ENCODE data around the gene TTC7B.

TTC7B gene

DNA sequence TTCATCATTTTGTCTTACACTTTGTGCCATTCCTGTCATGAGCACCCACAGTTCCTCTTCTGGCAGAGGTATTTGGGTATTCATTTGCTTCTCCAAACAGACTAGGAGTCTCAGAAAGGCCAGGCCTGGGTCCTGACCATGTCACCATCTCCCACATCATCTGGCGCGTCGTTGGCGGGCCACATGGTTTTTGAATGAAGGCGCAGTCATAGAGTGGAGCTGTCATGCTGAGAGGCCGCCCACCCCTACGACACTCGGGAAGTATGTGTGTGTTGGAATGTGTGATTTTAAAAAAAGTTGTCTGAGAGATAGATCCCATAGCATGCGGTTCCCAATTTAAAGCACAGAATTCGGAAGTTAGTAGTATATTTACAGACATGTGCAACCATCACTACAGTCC is 15.6 kb upstream of the TTC7B start:
- H3K27me3 ChIP-seq (ENCODE audit: control insufficient read depth, insufficient read depth, low read length), result no peaks in the 10 kb centered on the region

DNA sequence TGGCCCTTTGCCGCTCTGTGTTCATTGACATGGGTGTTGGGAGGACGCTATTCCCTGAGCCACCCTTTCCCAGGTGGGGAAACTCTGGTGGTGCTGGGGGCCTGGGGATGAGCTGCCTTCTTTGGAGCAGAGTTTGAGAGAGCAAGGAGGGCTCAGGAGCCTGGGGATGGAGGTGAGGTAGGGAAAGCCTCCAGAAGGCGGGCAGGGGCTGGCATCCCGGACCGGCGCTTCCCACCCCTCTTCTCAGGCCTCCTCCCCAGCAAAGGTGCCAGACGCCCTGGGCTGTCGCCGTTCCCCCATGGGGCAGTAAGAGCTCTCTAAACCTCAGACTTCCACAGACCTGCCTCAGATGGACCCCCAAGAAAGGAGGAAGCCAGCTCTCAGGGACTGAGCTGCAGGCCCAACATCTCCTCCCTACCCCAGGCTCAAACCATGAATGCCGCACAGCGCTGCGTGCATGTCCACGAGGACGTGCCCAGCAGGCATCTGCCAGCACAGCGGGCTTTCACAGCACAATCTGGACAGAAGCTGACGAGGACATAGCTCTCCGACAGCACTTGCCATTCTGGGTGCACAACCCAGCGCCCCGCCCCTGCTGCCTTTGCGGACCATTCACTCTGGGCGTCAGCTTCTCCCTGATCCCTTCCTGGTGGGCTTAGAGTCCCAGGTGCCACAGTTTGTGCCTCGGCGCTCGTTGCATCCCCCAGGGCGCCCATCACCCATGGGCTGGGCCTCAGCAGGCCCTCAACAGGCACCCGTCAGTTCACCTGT is 14.9 kb upstream of the TTC7B start:
- Histone ChIP-seq H3K79me2 (no peaks in the 10 kb centered on the region), H3K36me3 (ENCODE audit: control insufficient read depth, insufficient read depth, low read length) (no peaks in the 10 kb centered on the region)

More for the DNA sequence above, 15.6 kb upstream of the TTC7B start:
- H3K4me2 ChIP-seq (ENCODE audit: low read length), result no peak overlapping the region
- no peaks in the 10 kb centered on the region for H3K9me3 ChIP-seq (ENCODE audit: control insufficient read depth, low read length)
- H3K4me1 ChIP-seq, result no peaks in the 10 kb centered on the region
- no peaks in the 10 kb centered on the region for H3K79me2 ChIP-seq
- no peak overlapping the region for H3K27ac ChIP-seq
- no peaks in the 10 kb centered on the region for H3K36me3 ChIP-seq (ENCODE audit: control insufficient read depth, insufficient read depth, low read length)
- H3K9ac ChIP-seq, result no peak overlapping the region
- no peak overlapping the region for H2AFZ ChIP-seq
- TF ChIP-seq, protein P1, sequence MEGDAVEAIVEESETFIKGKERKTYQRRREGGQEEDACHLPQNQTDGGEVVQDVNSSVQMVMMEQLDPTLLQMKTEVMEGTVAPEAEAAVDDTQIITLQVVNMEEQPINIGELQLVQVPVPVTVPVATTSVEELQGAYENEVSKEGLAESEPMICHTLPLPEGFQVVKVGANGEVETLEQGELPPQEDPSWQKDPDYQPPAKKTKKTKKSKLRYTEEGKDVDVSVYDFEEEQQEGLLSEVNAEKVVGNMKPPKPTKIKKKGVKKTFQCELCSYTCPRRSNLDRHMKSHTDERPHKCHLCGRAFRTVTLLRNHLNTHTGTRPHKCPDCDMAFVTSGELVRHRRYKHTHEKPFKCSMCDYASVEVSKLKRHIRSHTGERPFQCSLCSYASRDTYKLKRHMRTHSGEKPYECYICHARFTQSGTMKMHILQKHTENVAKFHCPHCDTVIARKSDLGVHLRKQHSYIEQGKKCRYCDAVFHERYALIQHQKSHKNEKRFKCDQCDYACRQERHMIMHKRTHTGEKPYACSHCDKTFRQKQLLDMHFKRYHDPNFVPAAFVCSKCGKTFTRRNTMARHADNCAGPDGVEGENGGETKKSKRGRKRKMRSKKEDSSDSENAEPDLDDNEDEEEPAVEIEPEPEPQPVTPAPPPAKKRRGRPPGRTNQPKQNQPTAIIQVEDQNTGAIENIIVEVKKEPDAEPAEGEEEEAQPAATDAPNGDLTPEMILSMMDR (IDR thresholded peaks at IDR 0.05), result no peak
- no peak overlapping the region for H3K4me3 ChIP-seq (ENCODE audit: low read depth, low read length)

DNA sequence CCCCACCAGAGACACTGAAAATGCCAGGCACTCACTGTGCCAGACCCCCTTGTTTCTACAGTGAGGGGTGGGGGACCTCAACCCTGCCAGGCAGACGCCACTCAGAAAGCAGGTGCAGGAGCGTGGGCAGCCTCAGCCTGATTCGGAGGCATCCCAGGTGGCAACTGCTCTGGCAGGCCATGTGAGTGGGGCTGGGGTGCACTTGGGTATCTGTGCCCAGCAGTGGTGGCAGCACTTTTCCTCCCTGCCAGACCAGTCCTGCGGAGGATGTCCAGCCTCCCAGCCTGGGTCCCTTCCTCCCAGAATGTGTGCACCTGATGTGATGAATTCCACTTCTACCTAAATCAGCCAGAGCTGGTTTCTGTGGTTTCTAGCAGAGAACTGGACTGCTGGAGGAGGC is 13.4 kb upstream of the TTC7B start:
- H3K36me3 ChIP-seq (ENCODE audit: control insufficient read depth, insufficient read depth, low read length), result no peaks in the 10 kb centered on the region
- H2AFZ ChIP-seq, result no peak overlapping the region
- no peaks in the 10 kb centered on the region for H3K27me3 ChIP-seq (ENCODE audit: control insufficient read depth, insufficient read depth, low read length)
- H3K4me3 ChIP-seq (ENCODE audit: low read depth, low read length), result no peak overlapping the region
- no peaks in the 10 kb centered on the region for H3K79me2 ChIP-seq
- H3K27ac ChIP-seq, result no peak overlapping the region
- H3K4me1 ChIP-seq, result no peaks in the 10 kb centered on the region
- no peaks in the 10 kb centered on the region for H3K9me3 ChIP-seq (ENCODE audit: control insufficient read depth, low read length)
- TF ChIP-seq, protein P1 (IDR thresholded peaks at IDR 0.05), result no peak
- no peak overlapping the region for H3K4me2 ChIP-seq (ENCODE audit: low read length)
- H3K9ac ChIP-seq, result no peak overlapping the region

More for the DNA sequence above, 14.9 kb upstream of the TTC7B start:
- TF ChIP-seq, protein P1 (IDR thresholded peaks at IDR 0.05), result no peak
- Histone ChIP-seq H3K27me3 (ENCODE audit: control insufficient read depth, insufficient read depth, low read length) (no peaks in the 10 kb centered on the region), H2AFZ (no peak overlapping the region), H3K4me3 (ENCODE audit: low read depth, low read length) (no peak overlapping the region), H3K4me2 (ENCODE audit: low read length) (no peak overlapping the region), H3K4me1 (no peaks in the 10 kb centered on the region), H3K9ac (no peak overlapping the region), H3K27ac (no peak overlapping the region), H3K9me3 (ENCODE audit: control insufficient read depth, low read length) (no peaks in the 10 kb centered on the region)

DNA sequence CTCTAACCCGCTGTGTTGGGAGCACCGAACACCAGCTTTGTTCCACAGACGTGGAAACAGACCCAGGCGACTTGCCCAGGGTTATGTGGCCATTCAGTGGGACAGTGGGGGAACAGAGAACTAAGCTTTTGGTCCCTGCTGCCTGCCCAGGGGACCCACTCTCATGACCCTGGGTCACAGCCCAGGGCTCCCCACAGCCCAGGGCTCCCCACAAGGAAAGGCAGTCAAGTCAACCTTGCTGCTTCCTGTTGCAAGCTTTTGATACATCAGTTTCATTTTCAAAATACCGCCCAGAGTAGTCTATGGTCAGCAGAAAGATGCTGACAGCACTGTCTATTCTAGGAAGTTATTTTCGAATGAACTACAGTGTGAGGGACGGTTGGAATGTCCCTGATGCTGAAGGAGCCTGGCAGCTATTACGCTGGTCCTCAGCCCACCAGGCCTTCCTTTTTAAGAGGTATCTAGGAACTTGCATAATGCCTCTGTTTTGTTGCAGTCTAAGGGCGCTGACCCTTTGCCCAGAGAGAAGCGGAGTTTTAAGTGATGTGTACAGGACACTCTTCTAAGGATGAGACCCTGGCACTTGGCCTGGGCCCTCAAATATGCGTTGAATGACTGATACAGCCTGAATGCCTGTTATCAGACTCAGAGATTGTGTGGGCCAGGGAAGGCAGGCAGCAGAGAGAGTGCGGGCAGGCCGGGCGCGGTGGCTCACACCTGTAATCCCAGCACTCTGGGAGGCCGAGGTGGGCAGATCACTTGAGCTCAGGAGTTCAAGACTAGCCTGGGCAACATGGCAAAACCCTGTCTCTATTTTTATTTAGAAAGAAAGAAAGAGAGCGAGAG is 12.6 kb upstream of the TTC7B start:
- no peaks in the 10 kb centered on the region for H3K27me3 ChIP-seq (ENCODE audit: control insufficient read depth, insufficient read depth, low read length)
- H3K4me1 ChIP-seq, result no peaks in the 10 kb centered on the region
- no peaks in the 10 kb centered on the region for H3K36me3 ChIP-seq (ENCODE audit: control insufficient read depth, insufficient read depth, low read length)
- peak overlapping the region; percentile 46 for H3K4me3 ChIP-seq (ENCODE audit: low read depth, low read length)
- H3K4me2 ChIP-seq (ENCODE audit: low read length), result peak overlapping the region; percentile 86
- H3K79me2 ChIP-seq, result no peaks in the 10 kb centered on the region
- no peaks in the 10 kb centered on the region for H3K9me3 ChIP-seq (ENCODE audit: control insufficient read depth, low read length)
- H3K9ac ChIP-seq, result no peak overlapping the region
- TF ChIP-seq, protein P1 (IDR thresholded peaks at IDR 0.05), result no peak
- H3K27ac ChIP-seq, result peak overlapping the region; percentile 32
- H2AFZ ChIP-seq, result peak overlapping the region; percentile 76

All from parathyroid adenoma (tissue), 2 donors.